MM.1S (cell line): ENCODE results near the gene PSMD6.

Experiments used
- DNase-seq: peaks from one replicate; pipeline ENCODE4 v3.0.0-alpha.2; 2015
- H2AFZ ChIP-seq: fragments of 300-600 bp; sonication (generic); 2 replicates; pipeline ENCODE4 v1.6.0; 2016; ENCODE audit warnings: antibody characterized with exemption, low read length
- H3F3A ChIP-seq: fragments of 300-600 bp; sonication (generic); 2 replicates; pipeline ENCODE4 v1.6.1; 2016; ENCODE audit warnings: mild to moderate bottlenecking, antibody characterized with exemption, low read length, moderate library complexity, mixed read lengths; ENCODE audit not compliant: insufficient read depth
- H3K27ac ChIP-seq: fragments of 300-600 bp; sonication (generic); 2 replicates; pipeline ENCODE4 v1.5.1; 2016; ENCODE audit warnings: mild to moderate bottlenecking, low read length
- H3K27me3 ChIP-seq: fragments of 300-600 bp; sonication (generic); replicated peaks from 2 replicates; pipeline ENCODE4 v1.6.0; 2016; ENCODE audit warnings: low read length; ENCODE audit not compliant: insufficient read depth
- H3K36me3 ChIP-seq: fragments of 300-600 bp; sonication (generic); replicated peaks from 2 replicates; pipeline ENCODE4 v1.6.1; 2016; ENCODE audit warnings: mild to moderate bottlenecking, low read length, mixed read lengths; ENCODE audit not compliant: insufficient read depth
- H3K4me1 ChIP-seq: fragments of 300-600 bp; sonication (generic); 2 replicates; pipeline ENCODE4 v1.6.1; 2016; ENCODE audit warnings: low read length, mixed read lengths
- H3K4me2 ChIP-seq: fragments of 300-600 bp; sonication (generic); 2 replicates; pipeline ENCODE4 v1.6.0; 2016; ENCODE audit warnings: low read depth, low read length
- H3K4me3 ChIP-seq: fragments of 300-600 bp; sonication (generic); 2 replicates; pipeline ENCODE4 v1.5.1; 2016; ENCODE audit warnings: low read length, mixed read lengths
- H3K79me2 ChIP-seq: fragments of 300-600 bp; sonication (generic); 2 replicates; pipeline ENCODE4 v1.6.1; 2016; ENCODE audit warnings: mixed run types, low read length, mixed read lengths
- H3K9ac ChIP-seq: fragments of 300-600 bp; sonication (generic); 2 replicates; pipeline ENCODE4 v1.6.1; 2016; ENCODE audit warnings: low read length, mixed read lengths
- H3K9me2 ChIP-seq: fragments of 300-600 bp; sonication (generic); replicated peaks from 2 replicates; pipeline ENCODE4 v1.6.1; 2016; ENCODE audit warnings: mild to moderate bottlenecking, low read length, mixed read lengths; ENCODE audit not compliant: insufficient read depth
- H3K9me3 ChIP-seq: fragments of 300-600 bp; sonication (generic); replicated peaks from 2 replicates; pipeline ENCODE4 v1.6.1; 2016; ENCODE audit warnings: mild to moderate bottlenecking, low read length, mixed read lengths; ENCODE audit not compliant: insufficient read depth
- H4K20me1 ChIP-seq: fragments of 300-600 bp; sonication (generic); 2 replicates; pipeline ENCODE4 v1.6.1; 2016; ENCODE audit warnings: mild to moderate bottlenecking, low read length, moderate library complexity, mixed read lengths; ENCODE audit not compliant: insufficient read depth
- CTCF ChIP-seq: fragments of 300-600 bp; sonication (generic); IDR thresholded peaks from 2 replicates; pipeline ENCODE4 v1.5.1; 2016; ENCODE audit warnings: antibody characterized with exemption, low read length, mixed read lengths
- EZH2 ChIP-seq: fragments of 300-600 bp; sonication (generic); optimal IDR thresholded peaks from 2 replicates; pipeline ENCODE3; 2017; ENCODE audit warnings: low read depth, mild to moderate bottlenecking, antibody characterized with exemption, low read length, mixed read lengths
- EZH2phosphoT487 ChIP-seq: fragments of 300-600 bp; sonication (generic); IDR thresholded peaks from 2 replicates; pipeline ENCODE4 v1.6.1; 2018; ENCODE audit warnings: antibody characterized with exemption, low read length

The PSMD6 gene

DNA sequence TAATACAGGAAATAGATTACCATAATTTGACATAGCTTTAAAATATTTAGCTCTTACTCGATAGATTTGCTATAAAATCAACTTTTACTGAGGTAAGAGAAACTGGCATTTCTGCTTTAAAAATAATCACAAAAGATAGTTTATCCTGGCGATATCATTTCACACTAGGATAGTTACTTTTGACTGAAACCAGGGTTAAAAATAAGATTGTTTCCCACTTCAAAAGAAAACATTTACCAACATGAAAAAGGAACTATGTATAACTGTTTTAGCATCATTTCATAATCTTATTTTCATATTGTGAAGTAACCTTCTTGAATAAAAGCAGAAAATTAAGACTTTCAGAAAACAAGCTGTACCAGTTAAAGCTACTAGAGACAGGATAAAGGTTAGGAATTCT is 15.3 kb downstream of the PSMD6 start:
- Histone ChIP-seq H3K9me2 (no peaks in the 10 kb centered on the region), H2AFZ (no peak overlapping the region), H3K27me3 (no peaks in the 10 kb centered on the region), H3K9ac (no peak overlapping the region), H3F3A (no peaks in the 10 kb centered on the region), H3K79me2 (peaks cover 29% of the 10 kb centered on the region), H3K9me3 (no peaks in the 10 kb centered on the region), H4K20me1 (0 out of 2 replicates have a peak, but pooled peaks cover 4% of the 10 kb centered on the region), H3K36me3 (peaks cover 25% of the 10 kb centered on the region), H3K27ac (no peak overlapping the region), H3K4me3 (no peak overlapping the region), H3K4me1 (no peaks in the 10 kb centered on the region), H3K4me2 (no peak overlapping the region)
- TF ChIP-seq EZH2 = no peak
- no peak for TF ChIP-seq EZH2phosphoT487
- no peak for TF ChIP-seq CTCF
- DNase-seq = no peak

DNA sequence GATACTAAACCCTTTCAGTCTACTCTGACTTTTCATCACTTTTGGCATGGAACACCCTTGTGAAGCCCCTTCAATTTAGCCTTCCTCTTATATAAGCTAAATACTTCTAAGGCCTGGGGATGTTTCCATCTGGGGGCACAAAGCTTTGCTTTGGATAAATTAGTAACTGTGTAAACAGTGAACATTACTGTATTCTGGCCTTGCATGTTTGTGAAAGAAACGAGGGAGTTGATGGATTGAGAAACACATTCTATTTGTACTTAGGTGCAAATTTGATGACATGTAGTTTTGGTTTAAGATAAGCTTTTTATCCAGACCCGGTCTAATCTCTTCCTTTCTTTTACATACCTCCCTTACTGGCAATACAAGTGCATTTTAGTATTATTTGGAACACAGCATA is 19.7 kb downstream of the PSMD6 start:
- Histone ChIP-seq H3F3A (no peaks in the 10 kb centered on the region), H3K4me3 (no peak overlapping the region), H3K27me3 (no peaks in the 10 kb centered on the region), H3K79me2 (no peaks in the 10 kb centered on the region), H3K9ac (no peak overlapping the region), H3K27ac (no peak overlapping the region), H3K4me1 (no peaks in the 10 kb centered on the region), H2AFZ (no peak overlapping the region), H3K4me2 (no peak overlapping the region), H4K20me1 (no peaks in the 10 kb centered on the region), H3K9me3 (no peaks in the 10 kb centered on the region), H3K9me2 (no peaks in the 10 kb centered on the region), H3K36me3 (peaks cover 3% of the 10 kb centered on the region)
- TF ChIP-seq EZH2 = no peak
- TF ChIP-seq EZH2phosphoT487 = no peak
- TF ChIP-seq CTCF = no peak
- no peak for DNase-seq

DNA sequence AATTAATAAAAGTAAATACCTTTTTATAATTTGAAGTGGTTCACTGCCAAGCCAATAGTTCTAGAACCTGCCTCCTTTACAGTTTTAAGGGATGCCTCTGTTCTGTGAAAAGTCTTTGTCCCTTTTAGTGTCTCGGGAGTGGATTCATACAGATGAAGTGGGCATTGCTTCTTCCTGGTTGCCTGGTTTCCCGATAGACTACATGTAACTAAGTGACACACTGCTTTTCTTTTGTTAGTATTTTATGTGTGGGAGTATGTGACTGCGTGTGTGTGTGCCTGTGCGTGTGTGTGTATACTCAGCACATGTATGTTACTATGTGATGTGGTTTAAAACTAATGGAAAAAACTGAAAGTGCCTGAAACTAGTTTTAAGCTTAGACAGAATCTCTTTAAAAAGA is 21.1 kb downstream of the PSMD6 start:
- DNase-seq = no peak
- H3K9ac ChIP-seq = no peak overlapping the region
- no peak overlapping the region for H3K4me3 ChIP-seq
- H3K36me3 ChIP-seq = peaks cover under 1% of the 10 kb centered on the region; the same call in 1 of the 2 replicates
- no peaks in the 10 kb centered on the region for H3K27me3 ChIP-seq
- TF ChIP-seq CTCF (no peak), EZH2phosphoT487 (no peak), EZH2 (no peak)
- no peaks in the 10 kb centered on the region for H3K9me3 ChIP-seq
- no peaks in the 10 kb centered on the region for H4K20me1 ChIP-seq
- H3F3A ChIP-seq = no peaks in the 10 kb centered on the region
- no peaks in the 10 kb centered on the region for H3K4me1 ChIP-seq
- no peak overlapping the region for H2AFZ ChIP-seq
- no peaks in the 10 kb centered on the region for H3K9me2 ChIP-seq
- no peak overlapping the region for H3K27ac ChIP-seq
- no peak overlapping the region for H3K4me2 ChIP-seq
- H3K79me2 ChIP-seq = no peaks in the 10 kb centered on the region
